Panc1 (cell line): ENCODE measurements around the gene FBXW8. TPM values are rescaled to one million over a fixed set of nuclear protein-coding genes. Genes with fewer than 3 reads are reported as not detected.

Source experiments
- ATAC-seq: fragments of 200-7000 bp; cut with Tn5 transposase; 2 replicates; pipeline ENCODE4 v1.9.1; 2020; ENCODE audit warnings: mild to moderate bottlenecking, moderate library complexity
- BruUV-seq: library from RNA; stranded (reverse); fragments of 400-500 nt; replicated peaks from 2 replicates; lab custom pipeline; 2021; lab: Mats Ljungman, UMichigan
- CTCF ChIA-PET: fragments of 300-600 bp; sonication (Branson Sonifier 250); formaldehyde crosslinking; loops from one replicate; lab custom pipeline; 2022; ENCODE audit warnings: antibody characterized with exemption; lab: Charles Lee
- POLR2A ChIA-PET: fragments of 300-600 bp; sonication (Branson Sonifier 250); formaldehyde crosslinking; loops from one replicate; lab custom pipeline; 2022; ENCODE audit warnings: antibody characterized with exemption; lab: Charles Lee
- DNase-seq: peaks from one replicate; pipeline ENCODE4 v3.0.0-alpha.2; 2010; ENCODE audit warnings: low read depth, low spot score
- H3K27ac ChIP-seq: 2 replicates; pipeline ENCODE4 v1.5.1; 2011; ENCODE audit warnings: mild to moderate bottlenecking, low read length, inconsistent platforms
- H3K27me3 ChIP-seq: fragments of 200-500 bp; sonication (Bioruptor generic); 2 replicates; pipeline ENCODE4 v1.6.0; 2014; ENCODE audit warnings: low read length, inconsistent platforms; ENCODE audit not compliant: control insufficient read depth, insufficient read depth
- H3K36me3 ChIP-seq: fragments of 200-500 bp; sonication (Bioruptor generic); 2 replicates; pipeline ENCODE4 v1.5.1; 2014; ENCODE audit warnings: inconsistent platforms, mild to moderate bottlenecking, low read length, moderate library complexity; ENCODE audit not compliant: control insufficient read depth, insufficient read depth
- H3K4me1 ChIP-seq: 2 replicates; pipeline ENCODE4 v1.5.1; 2011; ENCODE audit warnings: inconsistent platforms, mild to moderate bottlenecking, low read length, moderate library complexity; ENCODE audit not compliant: control insufficient read depth, insufficient read depth
- H3K4me3 ChIP-seq, 2 experiments: 2 replicates each; pipeline ENCODE4 v1.5.1; 2011 to 2012; ENCODE audit warnings: low read depth in 2 of 2, low read length in 2 of 2, mild to moderate bottlenecking in 2 of 2, inconsistent platforms in 1 of 2, moderate library complexity in 1 of 2
- H3K9me3 ChIP-seq: fragments of 200-500 bp; sonication (Bioruptor generic); 2 replicates; pipeline ENCODE4 v1.5.1; 2014; ENCODE audit warnings: low read depth, mild to moderate bottlenecking, inconsistent platforms, low read length, moderate library complexity; ENCODE audit not compliant: control insufficient read depth, insufficient read depth
- CTCF ChIP-seq: fragments of 450-650 bp; IDR thresholded peaks from 2 replicates; pipeline ENCODE4 v1.5.1; 2017; ENCODE audit warnings: mild to moderate bottlenecking
- POLR2AphosphoS5 ChIP-seq: IDR thresholded peaks from 2 replicates; pipeline ENCODE4 v1.6.1; 2012; ENCODE audit warnings: mild to moderate bottlenecking, low read depth, low read length, moderate library complexity
- REST ChIP-seq, 2 experiments: IDR thresholded peaks; 2 replicates each; pipeline ENCODE4 v1.6.1; 2011 to 2012; ENCODE audit warnings: low read depth in 2 of 2, control low read depth in 1 of 2, low read length in 1 of 2, mild to moderate bottlenecking in 1 of 2, moderate library complexity in 1 of 2; ENCODE audit not compliant: insufficient read depth in 1 of 2
- SIN3A ChIP-seq: IDR thresholded peaks from 2 replicates; pipeline ENCODE4 v1.6.1; 2012; ENCODE audit warnings: low read depth, mild to moderate bottlenecking, low read length, moderate library complexity, borderline replicate concordance; ENCODE audit not compliant: insufficient read depth
- TCF7L2 ChIP-seq: IDR thresholded peaks from 2 replicates; pipeline ENCODE4 v1.6.1; 2011; ENCODE audit warnings: mild to moderate bottlenecking, low read depth, low read length, inconsistent platforms
- in situ Hi-C: cut with HindIII; loops from 2 replicates; pipeline ENCODE4 v1.10.0; 2016; ENCODE audit warnings: low sequenced_read_pairs, low pct_unique_long_range_greater_than_20kb
- intact Hi-C: fragments of 100-400 bp; cut with micrococcal nuclease; formaldehyde crosslinking; loops from one replicate; pipeline ENCODE4 v1.10.0; 2022; ENCODE audit not compliant: unreplicated experiment
- total RNA-seq: library from RNA; stranded (reverse); gene quantifications from one replicate; pipeline ENCODE4 v1.2.1, GENCODE V29; 2021; ENCODE audit not compliant: unreplicated experiment

FBXW8 gene
- total RNA-seq, 1 experiment from 2014 or later, result 18.0 TPM

- H3K27me3 ChIP-seq, result no peaks in the 10 kb centered on the region
- CTCF ChIA-PET, result no interaction called here
- no TSS peak for BruUV-seq
- TF ChIP-seq CTCF, result no peak
- TF ChIP-seq TCF7L2, result no peak
- no peak for TF ChIP-seq POLR2AphosphoS5
- no peak for TF ChIP-seq SIN3A
- no peak for TF ChIP-seq REST (IDR thresholded peaks at IDR 0.05; ENCODE audit: insufficient read depth in 1 of 2, low read depth in 2 of 2, low read length in 1 of 2)
- H3K4me3 ChIP-seq, result no peak overlapping the region
- no peak overlapping the region for H3K27ac ChIP-seq
- no peaks in the 10 kb centered on the region for H3K36me3 ChIP-seq
- in situ Hi-C loops (no loop called here), intact Hi-C loops (no loop called here)
- no peaks in the 10 kb centered on the region for H3K9me3 ChIP-seq
- no peak for ATAC-seq
- no peak for DNase-seq
- H3K4me1 ChIP-seq, result no peaks in the 10 kb centered on the region
- POLR2A ChIA-PET, result no interaction called here
These were observed 20.9 kb downstream of the FBXW8 start for GRCh38 chr12:116931665-116932064.

GRCh38 chr12:116933091-116933490 is 22.3 kb downstream of the FBXW8 start:
- DNase-seq, result no peak
- Histone ChIP-seq H3K4me3 (no peak overlapping the region), H3K27ac (no peak overlapping the region), H3K4me1 (no peaks in the 10 kb centered on the region), H3K36me3 (no peaks in the 10 kb centered on the region), H3K9me3 (no peaks in the 10 kb centered on the region), H3K27me3 (no peaks in the 10 kb centered on the region)
- POLR2A ChIA-PET, result no interaction called here
- in situ Hi-C loops (no loop called here), intact Hi-C loops (no loop called here)
- ATAC-seq, result no peak
- CTCF ChIA-PET, result no interaction called here
- no TSS peak for BruUV-seq
- TF ChIP-seq TCF7L2 (no peak), CTCF (no peak), REST (IDR thresholded peaks at IDR 0.05; ENCODE audit: insufficient read depth in 1 of 2, low read depth in 2 of 2, low read length in 1 of 2) (no peak), POLR2AphosphoS5 (no peak)
